Measurements from ENCODE around the gene ZNF414. TPM values are rescaled to one million over a fixed set of nuclear protein-coding genes. Genes with fewer than 3 reads are reported as not detected.

The ZNF414 gene
- total RNA-seq, 2 experiments from 2014 or later, result 21.6 to 24.0 TPM

DNA sequence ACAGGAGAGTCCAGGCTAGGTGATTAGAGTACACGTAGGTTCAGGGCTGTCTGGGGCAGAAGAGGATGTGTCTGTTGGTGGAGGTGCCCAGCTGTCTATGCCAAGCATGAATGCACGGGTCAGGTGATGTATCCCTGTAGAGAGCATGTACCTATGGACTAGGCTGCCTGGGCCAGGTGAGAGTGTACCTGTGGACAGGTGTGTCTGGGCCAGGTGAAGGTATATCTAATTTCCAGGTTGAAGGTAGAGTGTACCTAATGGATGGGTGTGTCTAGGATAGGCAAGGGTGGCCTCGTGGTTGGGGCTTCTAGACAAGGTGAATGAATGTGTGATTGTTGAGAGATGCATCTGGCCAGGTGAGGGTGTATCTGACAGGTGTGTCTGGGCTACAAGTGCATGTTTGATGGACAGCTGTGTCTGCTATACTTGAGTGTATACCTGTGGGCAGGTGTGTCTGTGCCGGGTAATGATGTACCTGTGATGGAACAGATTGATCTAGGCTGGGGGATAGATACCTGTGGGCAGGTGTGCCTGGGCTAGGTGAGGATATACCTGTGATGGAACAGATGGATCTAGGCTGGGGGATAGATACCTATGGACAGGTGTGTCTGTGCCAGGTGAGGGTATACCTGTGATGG lies 15.5 kb upstream of the ZNF414 start:
- POLR2A ChIA-PET, result no interaction called here

DNA sequence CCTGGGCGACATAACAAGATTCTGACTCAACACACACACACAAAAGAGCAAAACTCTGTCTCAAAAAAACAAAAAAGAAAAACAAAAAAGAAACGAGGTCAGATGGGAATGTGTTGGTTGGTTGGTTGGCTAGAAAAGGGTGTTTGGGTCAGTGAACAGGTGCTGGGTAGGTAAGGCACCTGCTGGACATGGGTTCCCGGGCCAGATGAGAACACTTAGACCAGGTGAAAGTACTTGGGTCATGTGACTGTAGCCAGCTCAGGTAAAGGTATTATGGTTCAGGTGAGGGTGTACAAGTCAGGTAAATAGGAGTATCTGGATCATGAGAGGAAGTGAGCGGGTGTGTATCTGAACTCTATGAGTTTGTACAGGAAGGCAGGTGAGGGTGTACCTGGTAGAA lies 14.5 kb upstream of the ZNF414 start:
- no peaks in the 10 kb centered on the region for H3K27me3 Mint-ChIP-seq
- peaks cover 3% of the 10 kb centered on the region for H3K4me1 Mint-ChIP-seq (ENCODE audit: low read depth)
- ChIA-PET POLR2A (no interaction called here), CTCF (no interaction called here)
- TF ChIP-seq, protein P1, sequence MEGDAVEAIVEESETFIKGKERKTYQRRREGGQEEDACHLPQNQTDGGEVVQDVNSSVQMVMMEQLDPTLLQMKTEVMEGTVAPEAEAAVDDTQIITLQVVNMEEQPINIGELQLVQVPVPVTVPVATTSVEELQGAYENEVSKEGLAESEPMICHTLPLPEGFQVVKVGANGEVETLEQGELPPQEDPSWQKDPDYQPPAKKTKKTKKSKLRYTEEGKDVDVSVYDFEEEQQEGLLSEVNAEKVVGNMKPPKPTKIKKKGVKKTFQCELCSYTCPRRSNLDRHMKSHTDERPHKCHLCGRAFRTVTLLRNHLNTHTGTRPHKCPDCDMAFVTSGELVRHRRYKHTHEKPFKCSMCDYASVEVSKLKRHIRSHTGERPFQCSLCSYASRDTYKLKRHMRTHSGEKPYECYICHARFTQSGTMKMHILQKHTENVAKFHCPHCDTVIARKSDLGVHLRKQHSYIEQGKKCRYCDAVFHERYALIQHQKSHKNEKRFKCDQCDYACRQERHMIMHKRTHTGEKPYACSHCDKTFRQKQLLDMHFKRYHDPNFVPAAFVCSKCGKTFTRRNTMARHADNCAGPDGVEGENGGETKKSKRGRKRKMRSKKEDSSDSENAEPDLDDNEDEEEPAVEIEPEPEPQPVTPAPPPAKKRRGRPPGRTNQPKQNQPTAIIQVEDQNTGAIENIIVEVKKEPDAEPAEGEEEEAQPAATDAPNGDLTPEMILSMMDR (IDR thresholded peaks at IDR 0.05), result no peak
- DNase-seq (no peak), ATAC-seq (no peak)
- H3K27ac Mint-ChIP-seq, result no peak overlapping the region
- intact Hi-C loops (cut with micrococcal nuclease), result no loop called here
- H3K36me3 Mint-ChIP-seq (ENCODE audit: low read depth), result peaks cover 21% of the 10 kb centered on the region
- no peak overlapping the region for H3K4me3 Mint-ChIP-seq
- H3K9me3 Mint-ChIP-seq, result no peaks in the 10 kb centered on the region

More for the DNA sequence above, 15.5 kb upstream of the ZNF414 start:
- CTCF ChIA-PET, result no interaction called here
- ATAC-seq (no peak), DNase-seq (no peak)
- peaks cover 21% of the 10 kb centered on the region for H3K36me3 Mint-ChIP-seq (ENCODE audit: low read depth)
- H3K4me1 Mint-ChIP-seq (ENCODE audit: low read depth), result peaks cover 3% of the 10 kb centered on the region
- H3K27ac Mint-ChIP-seq, result no peak overlapping the region
- H3K4me3 Mint-ChIP-seq, result no peak overlapping the region
- TF ChIP-seq, protein P1 (IDR thresholded peaks at IDR 0.05), result no peak
- intact Hi-C loops (cut with micrococcal nuclease), result no loop called here
- no peaks in the 10 kb centered on the region for H3K27me3 Mint-ChIP-seq
- H3K9me3 Mint-ChIP-seq, result no peaks in the 10 kb centered on the region

DNA sequence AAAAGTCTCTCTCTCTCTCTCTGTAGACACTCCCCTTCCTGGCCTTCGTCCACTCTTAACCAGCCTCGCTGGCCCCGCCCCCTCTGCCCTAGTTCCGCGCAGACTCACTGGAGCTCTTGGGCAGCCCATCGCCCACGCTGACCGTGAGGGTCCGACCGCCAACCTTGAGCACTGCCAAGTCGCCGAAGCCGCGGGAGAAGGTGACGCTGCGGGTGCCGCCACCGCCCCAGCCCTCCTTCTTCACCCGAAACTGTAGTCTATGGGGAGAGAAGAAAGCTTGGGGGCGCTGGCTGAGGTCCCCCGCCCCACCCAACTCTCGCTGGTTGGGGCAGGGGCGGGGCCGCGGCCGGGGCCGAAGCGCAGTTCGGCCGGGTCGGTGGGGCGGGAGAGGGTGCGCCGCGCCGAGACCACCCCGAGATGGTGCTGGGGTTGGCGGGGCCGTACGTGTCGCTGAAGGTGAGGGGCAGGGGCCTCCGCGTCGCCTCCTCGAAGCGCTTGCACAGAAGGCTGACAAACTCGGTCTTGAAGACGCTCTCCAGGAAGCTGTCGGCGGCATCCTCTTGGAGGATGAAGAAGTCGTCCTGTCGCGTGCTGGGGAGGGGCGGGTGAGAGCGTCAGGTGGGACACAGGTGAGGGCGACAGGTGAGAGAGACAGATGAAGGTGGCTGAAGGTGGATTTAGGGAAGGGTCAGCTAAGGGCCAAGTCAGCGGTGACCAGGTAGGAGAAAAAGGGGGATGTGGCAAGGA lies 12.6 kb upstream of the ZNF414 start:
- no peak overlapping the region for H3K27ac Mint-ChIP-seq
- no peaks in the 10 kb centered on the region for H3K9me3 Mint-ChIP-seq
- CTCF ChIA-PET, result no interaction called here
- H3K4me3 Mint-ChIP-seq, result no peak overlapping the region
- intact Hi-C loops (cut with micrococcal nuclease), result no loop called here
- POLR2A ChIA-PET, result interaction anchor here (1.2 kb wide), 1 partner anchor 12 kb away, joined by 3 read pairs; no protein-coding TSS in a partner anchor
- TF ChIP-seq, protein P1 (IDR thresholded peaks at IDR 0.05), result no peak
- ATAC-seq, result peak; percentile 38
- peaks cover 21% of the 10 kb centered on the region for H3K36me3 Mint-ChIP-seq (ENCODE audit: low read depth)
- peak; percentile 40 for DNase-seq
- H3K27me3 Mint-ChIP-seq, result no peaks in the 10 kb centered on the region
- H3K4me1 Mint-ChIP-seq (ENCODE audit: low read depth), result peaks cover 3% of the 10 kb centered on the region

DNA sequence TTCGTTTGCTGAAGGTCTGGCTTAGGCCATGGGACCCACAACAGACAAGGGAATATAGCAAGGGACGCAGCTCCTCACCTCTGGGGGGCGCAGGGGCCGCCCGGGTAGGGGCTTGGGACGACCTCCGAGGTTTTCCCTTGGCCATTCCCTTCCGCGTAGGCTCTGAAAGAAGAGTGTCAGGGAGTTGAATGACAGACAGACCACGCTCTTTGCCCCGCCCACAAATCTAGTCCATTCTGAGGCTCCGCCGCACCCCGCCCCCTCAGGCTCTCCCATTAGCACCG lies 11.4 kb upstream of the ZNF414 start:
- intact Hi-C loops (cut with micrococcal nuclease), result no loop called here
- Mint-ChIP-seq H3K4me3 (no peak overlapping the region), H3K9me3 (no peaks in the 10 kb centered on the region), H3K4me1 (ENCODE audit: low read depth) (peaks cover 5% of the 10 kb centered on the region), H3K27me3 (no peaks in the 10 kb centered on the region), H3K36me3 (ENCODE audit: low read depth) (peaks cover 21% of the 10 kb centered on the region), H3K27ac (no peak overlapping the region)
- ChIA-PET CTCF (interaction anchor here (1.3 to 1.5 kb wide), 2 partner anchors 20 to 55 kb away, joined by 3 to 8 read pairs; no protein-coding TSS in a partner anchor), POLR2A (interaction anchor here (1.2 kb wide), 1 partner anchor 11 kb away, joined by 3 read pairs; no protein-coding TSS in a partner anchor)
- TF ChIP-seq, protein P1 (IDR thresholded peaks at IDR 0.05), result no peak
- ATAC-seq, result no peak
- DNase-seq, result no peak

DNA sequence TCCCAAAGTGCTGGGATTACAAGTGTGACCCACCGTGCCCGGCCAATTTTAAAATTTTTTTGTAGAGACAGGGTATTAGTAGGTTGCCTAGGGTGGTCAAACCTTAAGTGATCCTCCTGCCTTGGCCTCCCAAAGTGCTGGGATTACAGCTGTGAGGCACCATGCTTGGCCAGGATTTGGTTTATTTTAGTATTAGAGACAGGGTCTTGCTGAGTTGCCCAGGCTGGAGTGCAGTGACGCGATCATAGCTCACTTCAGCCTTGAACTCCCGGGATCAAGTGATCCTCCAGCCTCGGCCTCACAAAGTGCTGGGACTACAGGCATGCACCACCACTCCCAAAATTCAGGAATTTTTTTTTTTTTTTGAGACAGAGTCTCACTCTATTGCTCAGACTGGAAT lies 5.4 kb upstream of the ZNF414 start:
- ATAC-seq, result no peak
- H3K4me3 Mint-ChIP-seq, result no peak overlapping the region
- TF ChIP-seq, protein P1 (IDR thresholded peaks at IDR 0.05), result no peak
- peaks cover 31% of the 10 kb centered on the region for H3K4me1 Mint-ChIP-seq (ENCODE audit: low read depth)
- H3K27ac Mint-ChIP-seq, result no peak overlapping the region
- H3K36me3 Mint-ChIP-seq (ENCODE audit: low read depth), result no peaks in the 10 kb centered on the region
- intact Hi-C loops (cut with micrococcal nuclease), result no loop called here
- CTCF ChIA-PET, result interaction anchor here (10.2 kb wide), 1 partner anchor 60 kb away, joined by 117 read pairs; the partner anchor contains the start of gene MYO1F
- no peak for DNase-seq
- no peaks in the 10 kb centered on the region for H3K27me3 Mint-ChIP-seq
- POLR2A ChIA-PET, result interaction anchor here (0.6 kb wide), 1 partner anchor 437 kb away, joined by 4 read pairs; no protein-coding TSS in a partner anchor
- H3K9me3 Mint-ChIP-seq, result no peaks in the 10 kb centered on the region
